Pericardium fibroblast (primary cell): Measurements from ENCODE around the gene PCSK1N. TPM values are rescaled to one million over a fixed set of nuclear protein-coding genes. Genes with fewer than 3 reads are reported as not detected.

Source experiments
- total RNA-seq: library from RNA; depleted of rRNA; stranded (reverse); fragments of >200 nt; gene quantifications from 2 replicates; pipeline ENCODE4 v1.2.3, GENCODE V29; 2015

PCSK1N gene, protein sequence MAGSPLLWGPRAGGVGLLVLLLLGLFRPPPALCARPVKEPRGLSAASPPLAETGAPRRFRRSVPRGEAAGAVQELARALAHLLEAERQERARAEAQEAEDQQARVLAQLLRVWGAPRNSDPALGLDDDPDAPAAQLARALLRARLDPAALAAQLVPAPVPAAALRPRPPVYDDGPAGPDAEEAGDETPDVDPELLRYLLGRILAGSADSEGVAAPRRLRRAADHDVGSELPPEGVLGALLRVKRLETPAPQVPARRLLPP
- 0.70 and 3.7 TPM in 2 replicates for total RNA-seq

DNA sequence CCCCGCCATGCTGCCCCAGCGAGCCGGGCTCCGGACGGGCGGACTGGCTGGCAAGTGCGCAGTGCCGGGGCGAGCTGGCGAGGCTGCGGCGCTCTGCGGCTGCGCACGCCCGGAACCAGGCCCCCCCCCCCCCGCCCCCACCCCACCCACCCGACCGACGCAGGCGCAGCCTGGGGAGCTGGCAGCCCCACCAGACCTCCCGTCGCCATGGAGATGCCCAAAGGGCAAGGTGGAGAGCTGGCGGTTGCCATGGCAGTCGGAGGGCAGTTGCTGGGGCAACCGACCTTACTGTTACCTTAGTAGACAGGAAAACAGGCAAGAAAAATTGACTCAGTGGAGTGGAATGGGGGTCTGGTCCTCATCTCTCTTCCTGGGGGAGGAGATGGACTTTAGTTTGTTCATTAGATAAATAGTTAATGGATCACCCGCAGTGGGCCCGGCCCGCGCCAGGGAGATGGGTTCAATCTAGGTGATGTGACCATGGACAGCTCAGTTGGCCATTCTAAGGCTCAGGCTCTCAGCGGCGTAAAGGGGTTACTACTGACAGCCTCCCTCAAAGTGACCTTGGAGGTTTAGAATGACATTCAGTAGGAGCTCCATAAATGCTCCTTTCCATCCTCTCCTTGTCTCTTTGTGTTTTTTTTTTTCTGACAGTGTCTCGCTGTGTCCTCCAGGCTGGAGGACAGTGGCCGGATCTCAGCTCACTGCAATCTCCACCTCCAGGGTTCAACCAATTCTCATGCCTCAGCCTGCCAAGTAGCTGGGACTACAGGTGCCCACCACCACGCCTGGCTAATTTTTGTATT is at the start of gene PCSK1N:
Gene PCSK1N, minus strand, starts transcription at position 87 of the 806 bp plus-strand sequence. Its CDS starts 78 bp downstream, at position 9.

DNA sequence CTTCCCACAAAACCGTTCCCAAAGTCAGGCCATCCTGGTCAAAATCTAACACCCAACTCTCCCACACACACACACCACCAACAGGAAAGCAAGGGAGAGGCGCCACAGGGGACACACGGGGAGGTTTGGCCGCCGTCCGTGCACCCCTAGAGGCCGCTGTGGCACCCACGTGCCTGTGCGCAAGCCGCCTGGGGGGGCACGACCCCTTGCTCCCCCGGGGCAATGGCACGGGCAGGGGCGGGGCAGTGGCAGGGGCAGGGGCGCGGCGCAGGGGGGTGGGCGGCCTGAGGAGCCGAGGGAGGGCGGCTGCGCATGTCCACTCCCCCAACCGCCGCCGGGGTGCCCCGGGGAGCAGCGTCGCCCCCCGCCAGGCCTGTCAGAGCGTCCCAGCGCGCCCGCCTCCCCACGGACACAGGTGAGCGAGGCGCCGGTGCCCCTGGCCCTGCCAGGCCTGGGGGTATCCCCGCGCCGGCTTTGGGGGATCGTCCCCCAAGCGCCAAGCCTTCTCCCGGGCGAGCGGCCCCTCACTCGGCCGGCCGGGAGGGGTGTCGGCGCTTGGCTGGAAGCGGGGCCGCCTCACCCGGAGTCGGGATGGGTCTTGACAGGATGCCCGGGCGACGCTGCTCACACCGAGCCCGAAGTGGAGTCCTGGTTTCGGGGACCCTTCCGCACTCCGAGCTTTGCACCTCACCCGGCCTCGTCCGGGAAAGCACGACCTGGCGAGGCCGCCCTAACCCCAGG is 9.1 kb downstream of the PCSK1N start, which contains the start of gene ERAS:
Gene ERAS, plus strand, starts transcription at position 379 of the 741 bp plus-strand sequence. CDS start 2,611 bp downstream, outside the sequence.

DNA sequence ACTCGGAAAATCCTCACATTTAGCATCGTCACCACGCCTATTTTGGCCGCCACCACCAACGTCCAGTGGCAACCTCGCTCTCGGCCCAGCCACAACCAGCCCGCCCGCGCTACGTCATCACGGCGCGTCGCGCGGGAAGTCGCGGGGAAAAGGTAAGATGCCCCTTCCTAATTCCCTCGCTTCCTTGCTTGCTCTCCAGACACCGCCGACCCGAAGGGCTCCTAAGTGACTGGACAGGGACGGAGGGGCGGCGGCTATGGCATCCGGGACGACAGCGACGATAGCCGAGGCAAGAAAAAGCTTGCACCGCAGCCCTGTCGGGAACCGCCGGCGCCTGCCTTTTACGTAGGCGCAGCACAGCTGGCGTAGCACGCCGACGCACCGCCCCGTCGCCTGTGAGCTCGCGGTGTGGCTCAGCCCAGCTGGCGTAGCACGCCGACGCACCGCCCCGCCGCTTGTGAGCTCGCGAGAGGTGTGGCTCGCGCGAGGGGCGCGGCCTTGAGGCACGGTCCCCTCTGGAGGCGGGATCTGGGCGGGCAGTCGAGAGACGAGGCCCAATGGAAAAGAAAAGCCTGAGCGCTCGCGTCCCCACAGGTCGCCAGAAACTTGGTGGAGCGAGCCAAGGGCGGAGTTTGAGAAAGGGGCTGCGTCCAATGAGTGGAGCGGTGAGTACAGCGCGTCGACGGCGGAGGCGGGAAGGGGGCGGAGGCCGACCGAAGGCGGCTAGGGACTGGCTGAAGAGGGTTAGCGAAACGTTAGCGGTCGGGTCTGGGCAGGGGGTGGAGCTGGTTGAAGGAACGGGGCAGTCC is 33.9 kb downstream of the PCSK1N start, which contains the start of gene HDAC6:
Gene HDAC6, plus strand, starts transcription at position 788 of the 809 bp plus-strand sequence. CDS start 626 bp downstream, outside the sequence.

DNA sequence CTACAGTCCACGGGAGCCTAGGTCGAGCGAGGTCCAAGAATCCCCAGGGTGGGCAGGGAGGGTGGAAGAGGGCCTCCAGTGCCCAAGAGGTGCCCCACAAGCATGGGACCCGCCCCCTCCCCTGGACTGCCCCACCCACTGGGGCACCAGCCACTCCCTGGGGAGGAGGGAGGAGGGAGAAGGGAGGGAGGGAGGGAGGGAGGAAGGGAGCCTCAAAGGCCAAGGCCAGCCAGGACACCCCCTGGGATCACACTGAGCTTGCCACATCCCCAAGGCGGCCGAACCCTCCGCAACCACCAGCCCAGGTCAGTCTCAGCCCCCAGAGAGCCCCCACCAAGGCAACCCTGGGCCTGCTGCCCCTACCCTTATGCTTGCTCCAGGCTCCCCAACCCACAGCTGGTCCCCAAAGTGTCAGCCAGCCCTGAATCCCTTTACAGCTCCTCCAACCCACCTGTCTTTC is 49.0 kb downstream of the PCSK1N start, which contains the start of gene GATA1:
Gene GATA1, plus strand, starts transcription at position 250 of the 460 bp plus-strand sequence. CDS start 4,520 bp downstream, outside the sequence.

Other genes starting within 250 kb of the PCSK1N start
- gene WDR13, start 238.1 kb downstream of the PCSK1N start, total RNA-seq: 73.4 and 102 TPM in 2 replicates
- 0.23 TPM in 1 of 2 replicates, not detected in the other for gene WAS, start 151.8 kb downstream of the PCSK1N start, total RNA-seq
- gene SUV39H1, start 138.9 kb downstream of the PCSK1N start, total RNA-seq: 1.6 and 2.8 TPM in 2 replicates
- not detected in 2 replicates for gene GLOD5, start 73.9 kb downstream of the PCSK1N start, total RNA-seq
- gene GATA1, start 49.0 kb downstream of the PCSK1N start, total RNA-seq: not detected in 2 replicates
- gene HDAC6, start 33.5 kb downstream of the PCSK1N start, total RNA-seq: 38.2 and 44.4 TPM in 2 replicates
- gene ERAS, start 9.1 kb downstream of the PCSK1N start, total RNA-seq: not detected in 2 replicates
- gene TIMM17B, start 62.2 kb upstream of the PCSK1N start, total RNA-seq: 20.0 and 35.8 TPM in 2 replicates
- 46.7 and 60.4 TPM in 2 replicates for gene PQBP1, start 62.3 kb upstream of the PCSK1N start, total RNA-seq
- 19.9 and 24.0 TPM in 2 replicates for gene SLC35A2, start 76.0 kb upstream of the PCSK1N start, total RNA-seq
- 0.77 and 3.2 TPM in 2 replicates for gene PIM2, start 83.4 kb upstream of the PCSK1N start, total RNA-seq
- gene OTUD5, start 122.0 kb upstream of the PCSK1N start, total RNA-seq: 34.2 and 36.8 TPM in 2 replicates
- 2.0 and 3.5 TPM in 2 replicates for gene KCND1, start 136.2 kb upstream of the PCSK1N start, total RNA-seq
- gene GRIPAP1, start 166.7 kb upstream of the PCSK1N start, total RNA-seq: 8.5 and 20.9 TPM in 2 replicates
- gene TFE3, start 207.7 kb upstream of the PCSK1N start, total RNA-seq: 39.6 and 59.0 TPM in 2 replicates
- gene CCDC120, start 223.4 kb upstream of the PCSK1N start, total RNA-seq: 1.1 and 1.5 TPM in 2 replicates
- 38.2 and 38.6 TPM in 2 replicates for gene PRAF2, start 238.4 kb upstream of the PCSK1N start, total RNA-seq
- gene WDR45, start 244.3 kb upstream of the PCSK1N start, total RNA-seq: 54.2 and 77.4 TPM in 2 replicates